Suprapubic skin (tissue), 4 donors: ENCODE data around the gene DRP2. TPM values are rescaled to one million over a fixed set of nuclear protein-coding genes. Genes with fewer than 3 reads are reported as not detected.
"Not testable (repeated sequence)": the region's sequence is repeated elsewhere in the genome, so short reads cannot be mapped to it uniquely, and the experiment has no call there.

Source experiments
- DNase-seq, 2 donors: peaks; one replicate each; pipeline ENCODE4 v3.0.0-alpha.2; 2019; ENCODE audit warnings: low spot score in 2 of 2
- H3K27ac ChIP-seq: fragments of 200-600 bp; sonication (generic); one replicate; pipeline ENCODE4 v1.5.1; 2019
- H3K27me3 ChIP-seq: fragments of 200-600 bp; sonication (generic); one replicate; pipeline ENCODE4 v1.5.1; 2019
- H3K36me3 ChIP-seq: fragments of 200-600 bp; sonication (generic); one replicate; pipeline ENCODE4 v1.5.1; 2019
- H3K4me1 ChIP-seq: fragments of 200-600 bp; sonication (generic); one replicate; pipeline ENCODE4 v1.5.1; 2019
- H3K4me3 ChIP-seq: fragments of 200-600 bp; sonication (generic); one replicate; pipeline ENCODE4 v1.5.1; 2019; ENCODE audit warnings: mild to moderate bottlenecking
- H3K9me3 ChIP-seq: fragments of 200-600 bp; sonication (generic); one replicate; pipeline ENCODE4 v1.5.1; 2019
- CTCF ChIP-seq, 2 donors: fragments of 200-600 bp in 1 of 2; fragments of 450-650 bp in 1 of 2; sonication (generic) in 1 of 2; IDR thresholded peaks; one replicate each; pipeline ENCODE4 v1.5.1; 2016 to 2019; ENCODE audit warnings: antibody characterized with exemption in 2 of 2, mild to moderate bottlenecking in 1 of 2, moderate library complexity in 1 of 2
- EP300 ChIP-seq: sonication (generic); formaldehyde crosslinking; IDR thresholded peaks from one replicate; pipeline ENCODE4 v1.6.1; 2017; ENCODE audit warnings: antibody characterized with exemption
- POLR2A ChIP-seq, 2 donors: fragments of 450-650 bp; IDR thresholded peaks; one replicate each; pipeline ENCODE4 v1.6.1; 2017; ENCODE audit warnings: antibody characterized with exemption in 2 of 2, mild to moderate bottlenecking in 2 of 2, moderate library complexity in 2 of 2
- POLR2AphosphoS5 ChIP-seq, 3 donors: sonication (generic); formaldehyde crosslinking; IDR thresholded peaks; one replicate each; pipeline ENCODE4 v1.6.1; 2017; ENCODE audit warnings: antibody characterized with exemption in 3 of 3
- WGBS: methylation state at CpG from one replicate; pipeline ENCODE4 v1.1.5; 2018; 5-methylcytosine and 5-hydroxymethylcytosine counted together
- total RNA-seq, 4 donors: library from RNA; depleted of rRNA; stranded (reverse); fragments of >200 nt; gene quantifications; one replicate each; pipeline ENCODE4 v1.1.0, GENCODE V29; 2016

The DRP2 gene
- total RNA-seq: under 1 TPM; 0.05 to 0.97 (median 0.35) TPM

- Histone ChIP-seq H3K4me3 (no peak within 1 kb of the TSS), H3K27me3 (no peaks in the 10 kb centered on the region), H3K9me3 (no peaks in the 10 kb centered on the region), H3K27ac (no peak within 1 kb of the TSS), H3K36me3 (no peaks in the 10 kb centered on the region), H3K4me1 (no peaks in the 10 kb centered on the region)
- TF ChIP-seq EP300 (no peak), POLR2A (IDR thresholded peaks at IDR 0.05) (no peak), POLR2AphosphoS5 (IDR thresholded peaks at IDR 0.05) (no peak), CTCF (IDR thresholded peaks at IDR 0.05) (no peak)
- no peak for DNase-seq
- 70% methylated on average over 7 of the region's 7 CpGs for WGBS
Measured at GRCh38 chrX:101219116-101219863, at the start of gene DRP2. TSS of gene DRP2 (plus strand) at chrX:101219786. CDS start at chrX:101231648, 11,862 bp downstream.

DNA sequence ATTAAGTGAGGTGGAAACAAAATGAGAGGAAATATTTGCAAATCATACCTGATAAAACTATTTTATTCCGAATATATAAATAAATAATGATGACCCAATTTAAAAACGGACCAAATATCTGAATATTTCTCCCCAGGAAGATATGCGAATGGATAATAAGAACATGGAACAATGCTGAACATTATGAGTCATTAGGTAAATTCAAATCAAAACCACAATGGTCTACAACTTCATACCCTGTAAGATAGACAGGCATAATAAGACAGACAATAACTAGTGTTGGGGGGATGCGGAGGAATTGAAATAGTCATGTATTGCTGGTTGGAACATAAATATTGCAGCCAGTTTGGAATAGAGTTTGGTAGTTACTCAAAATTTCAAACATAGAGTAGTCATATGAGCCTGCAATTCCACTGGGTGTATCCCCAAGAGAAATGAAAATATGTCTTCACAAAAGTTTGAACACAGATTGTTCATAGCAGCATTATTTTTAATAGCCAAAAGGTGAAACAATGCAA is 47.6 kb upstream of the DRP2 start:
- Histone ChIP-seq H3K9me3 (no peaks in the 10 kb centered on the region), H3K27me3 (no peaks in the 10 kb centered on the region), H3K36me3 (no peaks in the 10 kb centered on the region), H3K4me3 (no peak overlapping the region), H3K4me1 (no peaks in the 10 kb centered on the region), H3K27ac (no peak overlapping the region)
- TF ChIP-seq POLR2A (IDR thresholded peaks at IDR 0.05) (no peak), POLR2AphosphoS5 (IDR thresholded peaks at IDR 0.05) (no peak), EP300 (no peak), CTCF (IDR thresholded peaks at IDR 0.05) (no peak)
- DNase-seq: no peak
- WGBS: 63% methylated on average over 4 of the region's 4 CpGs

DNA sequence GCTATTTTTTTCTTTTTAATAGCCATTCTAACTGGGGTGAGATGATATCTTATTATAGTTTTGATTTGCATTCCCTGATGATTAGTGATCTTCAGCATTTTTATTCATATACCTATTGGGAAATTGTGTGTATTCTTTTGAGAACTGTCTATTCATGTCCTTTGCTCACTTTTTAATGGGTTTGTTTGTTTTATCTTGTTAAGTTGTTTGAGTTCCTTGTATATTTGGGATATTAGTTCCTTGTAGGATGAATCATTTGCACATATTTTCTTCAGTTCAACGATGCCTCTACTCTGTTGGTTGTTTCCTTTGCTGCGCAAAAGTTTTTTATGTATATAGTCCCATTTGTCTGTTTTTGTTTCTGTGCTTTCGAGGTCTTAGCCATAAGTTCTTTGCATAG is 43.1 kb upstream of the DRP2 start:
- no peaks in the 10 kb centered on the region for H3K36me3 ChIP-seq
- TF ChIP-seq CTCF (IDR thresholded peaks at IDR 0.05) (no peak), EP300 (no peak), POLR2A (IDR thresholded peaks at IDR 0.05) (no peak), POLR2AphosphoS5 (IDR thresholded peaks at IDR 0.05) (no peak)
- H3K9me3 ChIP-seq: no peaks in the 10 kb centered on the region
- H3K4me1 ChIP-seq: no peaks in the 10 kb centered on the region
- no peak overlapping the region for H3K27ac ChIP-seq
- no peaks in the 10 kb centered on the region for H3K27me3 ChIP-seq
- H3K4me3 ChIP-seq: no peak overlapping the region
- no peak for DNase-seq
- 79% methylated on average over 3 of the region's 3 CpGs for WGBS

DNA sequence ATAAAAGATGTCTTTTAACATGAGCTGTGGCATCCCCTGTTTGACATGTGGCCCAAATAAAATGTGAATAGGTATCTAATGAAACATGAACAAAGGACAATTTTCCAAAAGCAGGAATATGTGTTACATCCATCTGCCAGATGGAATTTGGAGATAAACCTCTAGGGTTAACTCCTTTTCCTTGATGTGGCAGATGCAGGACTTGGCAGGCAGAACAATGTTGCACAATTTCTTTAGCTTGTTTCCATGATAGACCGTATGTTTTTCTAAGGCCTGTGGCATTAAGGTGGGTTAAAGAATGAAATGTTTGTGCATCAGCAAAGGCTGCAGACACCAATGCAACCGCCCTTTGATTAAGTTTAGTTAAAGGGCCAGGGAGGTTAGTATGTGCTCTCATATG is 34.7 kb upstream of the DRP2 start:
- not testable (repeated sequence) for H3K27me3 ChIP-seq, H3K4me3 ChIP-seq, DNase-seq, H3K27ac ChIP-seq, H3K9me3 ChIP-seq, H3K4me1 ChIP-seq, H3K36me3 ChIP-seq
- 38% methylated on average over 2 of the region's 2 CpGs for WGBS

DNA sequence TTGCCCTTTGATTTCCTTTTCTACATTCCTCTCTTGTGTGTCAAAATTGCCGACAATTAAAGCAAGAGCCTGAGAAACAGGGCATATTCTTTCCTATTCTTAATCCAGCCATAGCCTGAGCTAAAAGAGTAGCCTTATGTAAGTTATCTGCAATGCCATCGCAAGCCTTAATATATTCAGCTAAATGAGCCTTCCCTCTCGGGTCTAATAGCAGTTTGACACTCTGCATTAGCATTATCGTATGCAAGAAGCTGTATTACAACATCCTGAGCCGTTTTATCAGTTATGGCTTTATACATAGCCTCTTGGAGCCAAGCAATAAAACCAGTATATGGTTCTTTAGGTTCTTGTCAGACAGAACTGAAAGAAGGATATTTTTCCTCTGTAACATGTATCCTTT is 31.6 kb upstream of the DRP2 start:
- not testable (repeated sequence) for DNase-seq, H3K27me3 ChIP-seq, H3K4me3 ChIP-seq, H3K9me3 ChIP-seq, H3K36me3 ChIP-seq, H3K27ac ChIP-seq, H3K4me1 ChIP-seq
- 53% methylated on average over 5 of the region's 5 CpGs for WGBS

- whole genome bisulfite sequencing: 85% methylated on average over 1 of the region's 1 CpG
- Histone ChIP-seq H3K36me3 (no peaks in the 10 kb centered on the region), H3K4me1 (no peaks in the 10 kb centered on the region), H3K4me3 (no peak overlapping the region), H3K9me3 (no peaks in the 10 kb centered on the region), H3K27me3 (no peaks in the 10 kb centered on the region), H3K27ac (no peak overlapping the region)
- DNase-seq: no peak
- TF ChIP-seq EP300: no peak
- no peak for TF ChIP-seq CTCF (IDR thresholded peaks at IDR 0.05)
- no peak for TF ChIP-seq POLR2AphosphoS5 (IDR thresholded peaks at IDR 0.05)
- TF ChIP-seq POLR2A (IDR thresholded peaks at IDR 0.05): no peak
Measured at GRCh38 chrX:101190736-101191135, 28.9 kb upstream of the DRP2 start.
